ENCODE measurements around the gene BOD1L2.

- TF ChIP-seq CTCF (optimal IDR thresholded peaks at IDR 0.05 in 1 of 3, IDR thresholded peaks at IDR 0.05 in 1 of 3, conservative IDR thresholded peaks at IDR 0.05 in 1 of 3; ENCODE audit: extremely low read depth in 1 of 3, insufficient read depth in 2 of 3, low read length in 3 of 3), result no peak
- TF ChIP-seq EZH2 (IDR thresholded peaks at IDR 0.05; ENCODE audit: low read length), result no peak
Observed at GRCh38 chr18:57198073-57198472, 51.2 kb downstream of the BOD1L2 start.
